ENCODE measurements around the gene ZFP57.

DNA sequence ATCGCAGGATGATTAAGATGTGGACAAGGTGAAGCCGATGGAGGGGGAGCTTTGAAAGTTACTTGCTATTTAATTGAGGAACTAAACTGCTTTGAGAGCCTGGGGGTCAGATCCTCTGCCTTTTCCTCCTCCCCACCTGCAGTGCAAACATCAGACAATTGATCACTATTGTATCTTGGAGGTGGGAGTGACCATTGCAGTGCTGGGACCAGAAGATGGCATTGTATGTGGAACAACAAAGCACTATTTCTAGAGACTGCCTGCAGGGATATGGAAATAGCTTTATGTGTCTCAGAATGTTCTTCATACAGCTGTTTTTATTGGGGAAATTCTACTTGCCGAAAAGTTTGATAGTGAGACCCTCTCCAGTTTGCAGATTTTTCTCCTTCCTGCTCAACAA, 19.9 kb downstream of the ZFP57 start:
- TF ChIP-seq, protein P1, sequence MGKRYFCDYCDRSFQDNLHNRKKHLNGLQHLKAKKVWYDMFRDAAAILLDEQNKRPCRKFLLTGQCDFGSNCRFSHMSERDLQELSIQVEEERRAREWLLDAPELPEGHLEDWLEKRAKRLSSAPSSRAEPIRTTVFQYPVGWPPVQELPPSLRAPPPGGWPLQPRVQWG (CRISPR knock-in tag; IDR thresholded peaks at IDR 0.05; ENCODE audit: borderline replicate concordance, low read depth), result no peak
- TF ChIP-seq, protein P2, sequence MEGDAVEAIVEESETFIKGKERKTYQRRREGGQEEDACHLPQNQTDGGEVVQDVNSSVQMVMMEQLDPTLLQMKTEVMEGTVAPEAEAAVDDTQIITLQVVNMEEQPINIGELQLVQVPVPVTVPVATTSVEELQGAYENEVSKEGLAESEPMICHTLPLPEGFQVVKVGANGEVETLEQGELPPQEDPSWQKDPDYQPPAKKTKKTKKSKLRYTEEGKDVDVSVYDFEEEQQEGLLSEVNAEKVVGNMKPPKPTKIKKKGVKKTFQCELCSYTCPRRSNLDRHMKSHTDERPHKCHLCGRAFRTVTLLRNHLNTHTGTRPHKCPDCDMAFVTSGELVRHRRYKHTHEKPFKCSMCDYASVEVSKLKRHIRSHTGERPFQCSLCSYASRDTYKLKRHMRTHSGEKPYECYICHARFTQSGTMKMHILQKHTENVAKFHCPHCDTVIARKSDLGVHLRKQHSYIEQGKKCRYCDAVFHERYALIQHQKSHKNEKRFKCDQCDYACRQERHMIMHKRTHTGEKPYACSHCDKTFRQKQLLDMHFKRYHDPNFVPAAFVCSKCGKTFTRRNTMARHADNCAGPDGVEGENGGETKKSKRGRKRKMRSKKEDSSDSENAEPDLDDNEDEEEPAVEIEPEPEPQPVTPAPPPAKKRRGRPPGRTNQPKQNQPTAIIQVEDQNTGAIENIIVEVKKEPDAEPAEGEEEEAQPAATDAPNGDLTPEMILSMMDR (CRISPR knock-in tag; IDR thresholded peaks at IDR 0.05), result no peak
- TF ChIP-seq MBNL3 (CRISPR knock-in tag; conservative IDR thresholded peaks at IDR 0.05) (no peak), MAF1 (CRISPR knock-in tag; IDR thresholded peaks at IDR 0.05; ENCODE audit: borderline replicate concordance) (no peak), NR2F2 (IDR thresholded peaks at IDR 0.05; ENCODE audit: borderline replicate concordance, low read depth) (no peak), PHF21A (CRISPR knock-in tag; IDR thresholded peaks at IDR 0.05) (no peak), ZNF644 (CRISPR knock-in tag; IDR thresholded peaks at IDR 0.05; ENCODE audit: low read depth) (no peak), NFATC3 (CRISPR knock-in tag; IDR thresholded peaks at IDR 0.05) (no peak)
